ENCODE results near the gene HNRNPAB. TPM values are rescaled to one million over a fixed set of nuclear protein-coding genes. Genes with fewer than 3 reads are reported as not detected.

HNRNPAB gene
- total RNA-seq, 1 donor from 2014 or later: 466 TPM

GRCh38 chr5:178231539-178232123, 27.3 kb downstream of the HNRNPAB start:
- no peak for DNase-seq (ENCODE audit: low read depth, low spot score)
- H3K27ac Mint-ChIP-seq (ENCODE audit: unreplicated experiment): peak overlapping the region; percentile 12
- H3K4me1 Mint-ChIP-seq: peaks cover 26% of the 10 kb centered on the region
- H3K36me3 Mint-ChIP-seq (ENCODE audit: low read depth): peaks cover 27% of the 10 kb centered on the region
- H3K27me3 Mint-ChIP-seq (ENCODE audit: low read depth): peaks cover 4% of the 10 kb centered on the region
- TF ChIP-seq CTCF (conservative IDR thresholded peaks at IDR 0.05): no peak
- peak overlapping the region; percentile 84 for H3K4me3 Mint-ChIP-seq
- no peaks in the 10 kb centered on the region for H3K9me3 Mint-ChIP-seq

GRCh38 chr5:178232124-178232919, 28.0 kb downstream of the HNRNPAB start, which contains the start of gene PHYKPL:
PHYKPL (minus strand) TSS chr5:178232802; CDS start chr5:178232550, 252 bp downstream.
- TF ChIP-seq CTCF (conservative IDR thresholded peaks at IDR 0.05): no peak
- no peaks in the 10 kb centered on the region for H3K9me3 Mint-ChIP-seq
- H3K27me3 Mint-ChIP-seq (ENCODE audit: low read depth): peaks cover 4% of the 10 kb centered on the region
- peak; percentile 57 for DNase-seq (ENCODE audit: low read depth, low spot score)
- H3K4me3 Mint-ChIP-seq: peak within 1 kb of the TSS; percentile 90
- peaks cover 20% of the 10 kb centered on the region for H3K36me3 Mint-ChIP-seq (ENCODE audit: low read depth)
- peaks cover 26% of the 10 kb centered on the region for H3K4me1 Mint-ChIP-seq
- peak within 1 kb of the TSS; percentile 81 for H3K27ac Mint-ChIP-seq (ENCODE audit: unreplicated experiment)

- Mint-ChIP-seq H3K9me3 (no peaks in the 10 kb centered on the region), H3K27me3 (ENCODE audit: low read depth) (peaks cover 4% of the 10 kb centered on the region), H3K4me3 (peak overlapping the region; percentile 90), H3K36me3 (ENCODE audit: low read depth) (peaks cover 13% of the 10 kb centered on the region), H3K4me1 (peaks cover 26% of the 10 kb centered on the region), H3K27ac (ENCODE audit: unreplicated experiment) (peak overlapping the region; percentile 81)
- DNase-seq (ENCODE audit: low read depth, low spot score): no peak
- no peak for TF ChIP-seq CTCF (conservative IDR thresholded peaks at IDR 0.05)
Measured at GRCh38 chr5:178232920-178233429, 28.6 kb downstream of the HNRNPAB start.

GRCh38 chr5:178234121-178234749, 29.9 kb downstream of the HNRNPAB start:
- Mint-ChIP-seq H3K9me3 (no peaks in the 10 kb centered on the region), H3K4me1 (peaks cover 25% of the 10 kb centered on the region), H3K27ac (ENCODE audit: unreplicated experiment) (no peak overlapping the region), H3K36me3 (ENCODE audit: low read depth) (peaks cover 6% of the 10 kb centered on the region), H3K4me3 (peak overlapping the region; percentile 90), H3K27me3 (ENCODE audit: low read depth) (peaks cover 4% of the 10 kb centered on the region)
- no peak for DNase-seq (ENCODE audit: low read depth, low spot score)
- no peak for TF ChIP-seq CTCF (conservative IDR thresholded peaks at IDR 0.05)

- H3K9me3 Mint-ChIP-seq: no peaks in the 10 kb centered on the region
- H3K4me3 Mint-ChIP-seq: peak overlapping the region; percentile 79
- H3K27ac Mint-ChIP-seq (ENCODE audit: unreplicated experiment): no peak overlapping the region
- peak; percentile 93 for DNase-seq (ENCODE audit: low read depth, low spot score)
- H3K27me3 Mint-ChIP-seq (ENCODE audit: low read depth): peaks cover 4% of the 10 kb centered on the region
- peaks cover 3% of the 10 kb centered on the region for H3K36me3 Mint-ChIP-seq (ENCODE audit: low read depth)
- H3K4me1 Mint-ChIP-seq: peaks cover 22% of the 10 kb centered on the region
- TF ChIP-seq CTCF (conservative IDR thresholded peaks at IDR 0.05): peak; percentile 79
Measured at GRCh38 chr5:178234750-178235587, 30.6 kb downstream of the HNRNPAB start.

Measured in neural crest cell (in vitro differentiated cells).